Endothelial cell of umbilical vein (primary cell): ENCODE results near the gene TMEM151A. TPM values are rescaled to one million over a fixed set of nuclear protein-coding genes. Genes with fewer than 3 reads are reported as not detected.

Experiments used
- BruUV-seq: library from RNA; stranded (reverse); fragments of 400-500 nt; replicated peaks from 2 replicates; lab custom pipeline; 2021; lab: Mats Ljungman, UMichigan
- CTCF ChIA-PET: fragments of 300-600, 350-600 bp; sonication (Branson Sonifier 250); formaldehyde crosslinking; loops from one replicate; lab custom pipeline; 2021; ENCODE audit warnings: antibody characterized with exemption, inconsistent platforms; lab: Charles Lee
- POLR2A ChIA-PET: fragments of 300-600, 350-600 bp; sonication (Branson Sonifier 250); formaldehyde crosslinking; loops from one replicate; lab custom pipeline; 2021; ENCODE audit warnings: antibody characterized with exemption, inconsistent platforms; lab: Charles Lee
- DNase-seq: peaks from one replicate; pipeline ENCODE4 v3.0.0-alpha.2; 2011; ENCODE audit warnings: low read depth, low spot score
- FAIRE-seq: peaks from 2 replicates; lab custom pipeline; 2011; peaks lifted over from hg19 to GRCh38; lab: Jason Lieb, UNC
- H2AFZ ChIP-seq: 2 replicates; pipeline ENCODE4 v1.6.0; 2012; ENCODE audit warnings: low read depth, low read length, control low read depth, inconsistent platforms
- H3K27ac ChIP-seq: 2 replicates; pipeline ENCODE4 v1.5.1; 2011; ENCODE audit warnings: low read depth, mild to moderate bottlenecking, control low read depth, low read length, moderate library complexity; ENCODE audit not compliant: insufficient read depth
- H3K27me3 ChIP-seq, 2 experiments: 2 replicates each; pipeline versions ENCODE4 v1.6.0 to v1.6.1; 2011; ENCODE audit warnings: low read length in 2 of 2, mixed read lengths in 1 of 2; ENCODE audit not compliant: control insufficient read depth in 2 of 2, insufficient read depth in 2 of 2
- H3K36me3 ChIP-seq, 2 experiments: 2 replicates in 1 of 2; 3 replicates in 1 of 2; pipeline ENCODE4 v1.5.1; 2011; ENCODE audit warnings: low read length in 2 of 2, mild to moderate bottlenecking in 1 of 2, moderate library complexity in 1 of 2; ENCODE audit not compliant: control insufficient read depth in 2 of 2, insufficient read depth in 2 of 2; ENCODE audit errors: extremely low read depth in 1 of 2
- H3K4me1 ChIP-seq: 3 replicates; pipeline ENCODE4 v1.5.1; 2011; ENCODE audit warnings: mild to moderate bottlenecking, low read length; ENCODE audit not compliant: control insufficient read depth, insufficient read depth; ENCODE audit errors: extremely low read depth
- H3K4me2 ChIP-seq: 2 replicates; pipeline ENCODE4 v1.6.1; 2011; ENCODE audit warnings: low read length, control low read depth, mixed read lengths; ENCODE audit not compliant: insufficient read depth
- H3K4me3 ChIP-seq, 3 experiments: fragments of 200-600 bp in 1 of 3; sonication (generic), shearing (Covaris generic) in 1 of 3; replicated peaks in 1 of 3; 2 replicates each; pipeline ENCODE4 v1.5.1; 2011 to 2016; ENCODE audit warnings: control low read depth in 3 of 3, low read length in 3 of 3, mild to moderate bottlenecking in 2 of 3, inconsistent platforms in 1 of 3, low read depth in 1 of 3, moderate library complexity in 1 of 3; ENCODE audit not compliant: insufficient read depth in 1 of 3
- H3K79me2 ChIP-seq: 2 replicates; pipeline ENCODE4 v1.6.0; 2012; ENCODE audit warnings: low read length, inconsistent platforms; ENCODE audit not compliant: control insufficient read depth, insufficient read depth
- H3K9ac ChIP-seq: replicated peaks from 2 replicates; pipeline ENCODE3; 2011; ENCODE audit warnings: low read length, control low read depth; ENCODE audit not compliant: insufficient read depth; ENCODE audit errors: extremely low read depth
- H3K9me1 ChIP-seq: replicated peaks from 3 replicates; pipeline ENCODE4 v1.6.0; 2011; ENCODE audit warnings: mild to moderate bottlenecking, low read length; ENCODE audit not compliant: control insufficient read depth, insufficient read depth; ENCODE audit errors: extremely low read depth
- H3K9me3 ChIP-seq: replicated peaks from 2 replicates; pipeline ENCODE4 v1.5.1; 2012; ENCODE audit warnings: low read length, inconsistent platforms; ENCODE audit not compliant: control insufficient read depth, insufficient read depth
- H4K20me1 ChIP-seq: replicated peaks from 2 replicates; pipeline ENCODE3; 2011; ENCODE audit warnings: mild to moderate bottlenecking, low read length; ENCODE audit not compliant: control insufficient read depth, insufficient read depth; ENCODE audit errors: extremely low read depth
- EZH2 ChIP-seq: IDR thresholded peaks from 2 replicates; pipeline ENCODE4 v1.6.1; 2012; ENCODE audit warnings: borderline replicate concordance, low read depth, mild to moderate bottlenecking, moderate library complexity, low read length, inconsistent platforms; ENCODE audit not compliant: severe bottlenecking
- FOS ChIP-seq: IDR thresholded peaks from 2 replicates; pipeline ENCODE4 v1.6.1; 2011; ENCODE audit warnings: mild to moderate bottlenecking, low read length, moderate library complexity, borderline replicate concordance; ENCODE audit not compliant: insufficient read depth
- GATA2 ChIP-seq: IDR thresholded peaks from 2 replicates; pipeline ENCODE4 v1.7.0; 2011; ENCODE audit warnings: low read depth, mild to moderate bottlenecking, moderate library complexity, mixed read lengths, low read length; ENCODE audit not compliant: insufficient read length, insufficient read depth
- POLR2A ChIP-seq: IDR thresholded peaks from 2 replicates; pipeline ENCODE4 v1.6.1; 2012; ENCODE audit warnings: low read depth, mild to moderate bottlenecking, control low read depth, low read length
- dilution Hi-C: fragments of 300-500 bp; cut with MboI; formaldehyde crosslinking; loops from one replicate; pipeline ENCODE4 v1.15.0; 2019; ENCODE audit warnings: low sequenced_read_pairs; ENCODE audit not compliant: extremely low pct_ligation_motif_present
- intact Hi-C: fragments of 100-400 bp; cut with micrococcal nuclease; formaldehyde crosslinking; loops from one replicate; pipeline ENCODE4 v1.10.0; 2022
- polyA plus RNA-seq, 4 experiments: library from polyadenylated mRNA; depleted of rRNA in 3 of 4; stranded (reverse) in 3 of 4; unstranded in 1 of 4; fragments of >200 nt; gene quantifications; 2 replicates each; pipeline versions ENCODE4 v1.2.1 to v1.2.3, GENCODE V29; 2011 to 2012; ENCODE audit warnings: missing spikeins in 1 of 4
- total RNA-seq: library from RNA; stranded (reverse); gene quantifications from 2 replicates; pipeline ENCODE4 v1.2.3, GENCODE V29; 2021
- TF ChIP-seq, protein P1 (sequence below): IDR thresholded peaks from 2 replicates; pipeline ENCODE4 v1.6.1; 2011; ENCODE audit not compliant: insufficient read depth, insufficient read length
- TF ChIP-seq, protein P2 (sequence below), 2 donors: IDR thresholded peaks; 1 replicate in 1 of 2; 2 replicates in 1 of 2; pipeline ENCODE4 v1.5.1; 2011; ENCODE audit warnings: low read length in 2 of 2, mild to moderate bottlenecking in 2 of 2, moderate library complexity in 2 of 2, control low read depth in 1 of 2, inconsistent platforms in 1 of 2, low read depth in 1 of 2; ENCODE audit not compliant: insufficient read depth in 1 of 2; ENCODE audit errors: extremely low read depth in 1 of 2

TMEM151A gene
- total and polyA plus RNA-seq, 2 donors (not counting 3 experiments of a cell fraction or from before 2014, with no cell fraction given): not detected

DNA sequence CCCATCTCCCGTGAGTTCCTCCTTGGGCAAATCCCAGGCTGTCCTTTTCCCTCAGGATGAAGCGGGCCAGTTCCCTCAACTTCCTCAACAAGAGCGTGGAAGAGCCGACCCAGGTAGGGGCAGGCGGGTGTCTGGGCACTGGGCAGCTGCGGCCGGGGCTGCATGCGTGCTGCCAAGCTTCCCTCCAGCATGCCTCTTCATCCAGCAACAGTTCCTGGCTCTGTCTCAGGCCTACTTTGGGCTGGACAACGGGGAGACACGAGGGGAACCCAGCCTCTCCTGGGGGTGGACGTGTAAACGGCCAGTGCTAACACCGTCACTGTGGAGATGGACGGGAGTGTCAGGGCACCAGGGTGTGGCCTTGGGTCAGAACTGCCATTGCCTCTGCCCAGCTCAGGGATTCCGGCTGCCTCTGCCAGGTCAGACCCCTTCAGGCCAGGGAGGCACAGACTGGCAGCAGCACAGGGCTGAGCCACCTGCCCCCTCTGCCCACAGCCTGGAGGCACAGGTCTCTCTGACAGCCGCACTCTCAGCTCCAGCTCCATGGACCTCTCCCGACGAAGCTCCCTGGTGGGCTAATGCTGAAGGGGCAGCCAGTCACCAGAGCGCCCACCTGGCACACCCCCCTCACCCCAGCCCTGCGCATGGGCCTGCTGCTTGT lies 25.2 kb upstream of the TMEM151A start:
- intact Hi-C loops (loop anchor here (1.0 kb wide), 1 partner anchor 23 kb away; the partner anchor contains the start of gene YIF1A), dilution Hi-C loops (no loop called here)
- Histone ChIP-seq H3K4me1 (peaks cover 12% of the 10 kb centered on the region), H3K9me1 (no peaks in the 10 kb centered on the region), H2AFZ (no peak overlapping the region), H3K9me3 (no peaks in the 10 kb centered on the region), H3K27ac (no peak overlapping the region), H3K9ac (no peak overlapping the region), H3K27me3 (no peaks in the 10 kb centered on the region), H3K4me2 (no peak overlapping the region), H3K79me2 (peaks cover 25% of the 10 kb centered on the region), H4K20me1 (no peaks in the 10 kb centered on the region), H3K4me3 (no peak overlapping the region), H3K36me3 (peaks cover 0 to 30% of the 10 kb centered on the region in 2 experiments)
- TF ChIP-seq, protein P1, sequence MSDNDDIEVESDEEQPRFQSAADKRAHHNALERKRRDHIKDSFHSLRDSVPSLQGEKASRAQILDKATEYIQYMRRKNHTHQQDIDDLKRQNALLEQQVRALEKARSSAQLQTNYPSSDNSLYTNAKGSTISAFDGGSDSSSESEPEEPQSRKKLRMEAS: no peak
- no peak for TF ChIP-seq POLR2A
- TF ChIP-seq, protein P2, sequence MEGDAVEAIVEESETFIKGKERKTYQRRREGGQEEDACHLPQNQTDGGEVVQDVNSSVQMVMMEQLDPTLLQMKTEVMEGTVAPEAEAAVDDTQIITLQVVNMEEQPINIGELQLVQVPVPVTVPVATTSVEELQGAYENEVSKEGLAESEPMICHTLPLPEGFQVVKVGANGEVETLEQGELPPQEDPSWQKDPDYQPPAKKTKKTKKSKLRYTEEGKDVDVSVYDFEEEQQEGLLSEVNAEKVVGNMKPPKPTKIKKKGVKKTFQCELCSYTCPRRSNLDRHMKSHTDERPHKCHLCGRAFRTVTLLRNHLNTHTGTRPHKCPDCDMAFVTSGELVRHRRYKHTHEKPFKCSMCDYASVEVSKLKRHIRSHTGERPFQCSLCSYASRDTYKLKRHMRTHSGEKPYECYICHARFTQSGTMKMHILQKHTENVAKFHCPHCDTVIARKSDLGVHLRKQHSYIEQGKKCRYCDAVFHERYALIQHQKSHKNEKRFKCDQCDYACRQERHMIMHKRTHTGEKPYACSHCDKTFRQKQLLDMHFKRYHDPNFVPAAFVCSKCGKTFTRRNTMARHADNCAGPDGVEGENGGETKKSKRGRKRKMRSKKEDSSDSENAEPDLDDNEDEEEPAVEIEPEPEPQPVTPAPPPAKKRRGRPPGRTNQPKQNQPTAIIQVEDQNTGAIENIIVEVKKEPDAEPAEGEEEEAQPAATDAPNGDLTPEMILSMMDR (IDR thresholded peaks at IDR 0.05; ENCODE audit: extremely low read depth in 1 of 2, insufficient read depth in 1 of 2, low read depth in 1 of 2, low read length in 2 of 2): no peak
- no peak for TF ChIP-seq FOS
- TF ChIP-seq GATA2: no peak
- no peak for TF ChIP-seq EZH2
- DNase-seq: no peak
- BruUV-seq: no TSS peak
- no peak for FAIRE-seq
- ChIA-PET CTCF (interaction anchor here (0.7 to 6.2 kb wide), 2 partner anchors 15 to 44 kb away, joined by 3 to 53 read pairs; no protein-coding TSS in a partner anchor), POLR2A (no interaction called here)
